Astrocyte (in vitro differentiated cells and primary cell): Measurements from ENCODE around the gene EMX2. TPM values are rescaled to one million over a fixed set of nuclear protein-coding genes. Genes with fewer than 3 reads are reported as not detected.

Source experiments
- DNase-seq: peaks from one replicate; pipeline ENCODE4 v3.0.0-alpha.2; 2010; ENCODE audit warnings: low read depth
- FAIRE-seq: peaks from 2 replicates; lab custom pipeline; 2011; peaks lifted over from hg19 to GRCh38; lab: Jason Lieb, UNC
- H2AFZ ChIP-seq: 2 replicates; pipeline ENCODE4 v1.6.0; 2012; ENCODE audit warnings: low read depth, low read length, inconsistent platforms
- H3K27ac ChIP-seq: 2 replicates; pipeline ENCODE4 v1.5.1; 2011; ENCODE audit warnings: low read depth, low read length, inconsistent platforms
- H3K27me3 ChIP-seq: 2 replicates; pipeline ENCODE4 v1.6.0; 2011; ENCODE audit warnings: low read length, inconsistent platforms; ENCODE audit not compliant: insufficient read depth
- H3K36me3 ChIP-seq: 2 replicates; pipeline ENCODE4 v1.5.1; 2011; ENCODE audit warnings: low read length, inconsistent platforms; ENCODE audit not compliant: insufficient read depth
- H3K4me1 ChIP-seq: 2 replicates; pipeline ENCODE4 v1.5.1; 2011; ENCODE audit warnings: low read length, inconsistent platforms; ENCODE audit not compliant: insufficient read depth
- H3K4me2 ChIP-seq: 2 replicates; pipeline ENCODE4 v1.6.0; 2012; ENCODE audit warnings: low read length, inconsistent platforms
- H3K4me3 ChIP-seq: 2 replicates; pipeline ENCODE4 v1.5.1; 2011; ENCODE audit warnings: low read depth, mild to moderate bottlenecking, low read length, inconsistent platforms; ENCODE audit not compliant: insufficient read depth
- H3K79me2 ChIP-seq: 2 replicates; pipeline ENCODE4 v1.6.0; 2012; ENCODE audit warnings: mild to moderate bottlenecking, low read length, inconsistent platforms; ENCODE audit not compliant: insufficient read depth
- H3K9ac ChIP-seq: 2 replicates; pipeline ENCODE4 v1.6.0; 2012; ENCODE audit warnings: mild to moderate bottlenecking, low read length, inconsistent platforms
- H3K9me3 ChIP-seq: 2 replicates; pipeline ENCODE4 v1.5.1; 2012; ENCODE audit warnings: low read depth, mild to moderate bottlenecking, low read length, inconsistent platforms; ENCODE audit not compliant: insufficient read depth
- H4K20me1 ChIP-seq: 2 replicates; pipeline ENCODE4 v1.6.0; 2012; ENCODE audit warnings: low read length, inconsistent platforms; ENCODE audit not compliant: insufficient read depth
- H3K27ac Mint-ChIP-seq: one replicate; pipeline ENCODE4 v1.8.0; 2021; ENCODE audit warnings: mild to moderate bottlenecking, mixed read lengths; ENCODE audit not compliant: unreplicated experiment
- H3K27me3 Mint-ChIP-seq: one replicate; pipeline ENCODE4 v1.8.0; 2021; ENCODE audit warnings: low read depth, mixed read lengths; ENCODE audit not compliant: unreplicated experiment
- H3K36me3 Mint-ChIP-seq: one replicate; pipeline ENCODE4 v1.8.0; 2021; ENCODE audit warnings: low read depth, mixed read lengths; ENCODE audit not compliant: unreplicated experiment
- H3K4me1 Mint-ChIP-seq: one replicate; pipeline ENCODE4 v1.8.0; 2021; ENCODE audit warnings: low read depth, mixed read lengths; ENCODE audit not compliant: unreplicated experiment
- H3K4me3 Mint-ChIP-seq: one replicate; pipeline ENCODE4 v1.8.0; 2021; ENCODE audit warnings: mild to moderate bottlenecking, moderate library complexity, mixed read lengths; ENCODE audit not compliant: unreplicated experiment
- H3K9me3 Mint-ChIP-seq: one replicate; pipeline ENCODE4 v1.8.0; 2021; ENCODE audit warnings: mild to moderate bottlenecking, mixed read lengths; ENCODE audit not compliant: unreplicated experiment
- CTCF ChIP-seq: IDR thresholded peaks from 2 replicates; pipeline ENCODE4 v1.5.1; 2011; ENCODE audit warnings: low read depth, mild to moderate bottlenecking, inconsistent platforms, low read length, moderate library complexity; ENCODE audit not compliant: insufficient read depth
- EZH2 ChIP-seq: IDR thresholded peaks from 2 replicates; pipeline ENCODE4 v1.6.1; 2012; ENCODE audit warnings: mild to moderate bottlenecking, low read length, inconsistent platforms; ENCODE audit not compliant: insufficient read depth
- total RNA-seq: library from RNA; stranded (reverse); gene quantifications from 2 replicates; pipeline ENCODE4 v1.2.1, GENCODE V29; 2021

Gene EMX2
- total RNA-seq, 1 donor from 2014 or later, result not detected

DNA sequence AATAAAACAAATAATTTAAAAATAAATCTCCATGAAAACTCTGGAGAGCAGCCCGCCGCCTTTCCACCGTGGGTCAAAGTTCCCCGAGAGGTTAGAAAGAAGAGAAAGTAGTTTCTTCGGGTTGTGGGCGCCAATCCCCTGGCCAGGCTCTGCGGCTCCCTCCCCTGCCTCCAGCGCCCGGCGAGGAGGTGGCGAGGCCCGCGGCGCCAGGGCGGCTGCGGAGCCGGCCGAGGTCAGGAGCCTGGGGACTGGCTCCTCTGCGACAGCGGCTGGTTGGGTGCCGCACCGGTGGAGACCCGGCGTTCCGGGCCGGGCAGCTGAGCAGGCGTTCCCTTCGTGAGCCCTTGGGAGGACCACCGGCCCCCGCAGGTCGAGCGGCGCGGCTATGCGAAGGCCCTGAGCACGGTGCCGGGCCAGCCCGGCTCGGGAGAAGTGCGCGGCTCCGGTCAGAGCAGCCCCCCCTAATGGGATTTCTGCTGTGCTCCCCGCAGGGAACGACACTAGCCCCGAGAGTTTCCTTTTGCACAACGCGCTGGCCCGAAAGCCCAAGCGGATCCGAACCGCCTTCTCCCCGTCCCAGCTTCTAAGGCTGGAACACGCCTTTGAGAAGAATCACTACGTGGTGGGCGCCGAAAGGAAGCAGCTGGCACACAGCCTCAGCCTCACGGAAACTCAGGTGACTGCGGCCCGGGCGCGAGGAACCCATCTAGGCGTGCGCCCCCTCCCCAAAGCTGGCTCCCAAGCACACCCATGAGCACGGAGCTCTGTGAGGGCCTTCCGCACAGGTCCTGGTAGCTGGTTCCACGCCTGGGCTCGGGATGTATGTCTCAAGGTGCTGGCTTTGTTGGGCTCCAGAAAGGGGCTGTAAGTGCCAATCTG, 2.8 kb downstream of the EMX2 start:
- peaks cover 78% of the 10 kb centered on the region for H3K27me3 Mint-ChIP-seq
- Histone ChIP-seq H3K27ac (no peak overlapping the region), H3K9me3 (no peaks in the 10 kb centered on the region), H3K36me3 (no peaks in the 10 kb centered on the region), H2AFZ (no peak overlapping the region), H3K79me2 (peaks cover 46% of the 10 kb centered on the region), H4K20me1 (peaks cover 11% of the 10 kb centered on the region), H3K9ac (peak overlapping the region; percentile 70), H3K4me3 (peak overlapping the region; percentile 50), H3K4me1 (peaks cover 3% of the 10 kb centered on the region), H3K27me3 (peaks cover 86% of the 10 kb centered on the region), H3K4me2 (peak overlapping the region; percentile 84)
- peaks cover 13% of the 10 kb centered on the region for H3K9me3 Mint-ChIP-seq
- no peak for DNase-seq
- peak overlapping the region; percentile 91 for H3K27ac Mint-ChIP-seq
- no peak overlapping the region for H3K4me3 Mint-ChIP-seq
- TF ChIP-seq EZH2 (peak; percentile 99), CTCF (no peak)
- FAIRE-seq, result no peak
- peaks cover 3% of the 10 kb centered on the region for H3K4me1 Mint-ChIP-seq
- H3K36me3 Mint-ChIP-seq, result no peaks in the 10 kb centered on the region

DNA sequence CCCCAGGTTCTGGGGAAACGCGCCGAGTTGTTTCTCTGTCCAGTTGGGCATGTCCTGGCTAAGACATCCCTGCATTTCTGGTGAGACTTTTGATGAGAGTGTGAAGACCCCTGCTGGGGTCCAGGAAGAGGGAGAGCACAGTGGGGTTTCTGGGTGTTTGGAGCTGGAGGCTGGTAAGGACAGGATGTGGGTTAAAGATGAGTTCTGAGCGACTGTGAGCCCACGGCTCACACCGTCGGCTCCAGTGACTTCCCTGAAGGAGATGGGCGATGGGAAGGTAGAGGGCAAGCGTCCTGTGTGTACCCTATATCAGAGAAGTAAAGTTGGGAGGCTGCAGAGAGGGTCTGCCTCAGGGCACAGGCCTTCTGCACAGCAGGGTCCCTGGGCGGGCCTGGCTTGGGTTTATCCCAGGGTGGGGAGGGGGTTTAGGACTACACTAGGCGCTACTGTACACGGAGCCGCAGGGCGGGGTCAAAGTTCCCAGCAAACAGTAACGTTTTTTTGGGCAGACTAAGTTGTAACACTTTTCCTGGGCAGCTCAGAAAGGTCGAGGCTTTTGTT, 3.6 kb downstream of the EMX2 start:
- DNase-seq (no peak), FAIRE-seq (no peak)
- no peak overlapping the region for H3K27ac Mint-ChIP-seq
- no peaks in the 10 kb centered on the region for H3K9me3 ChIP-seq
- no peaks in the 10 kb centered on the region for H3K36me3 ChIP-seq
- peaks cover 86% of the 10 kb centered on the region for H3K27me3 ChIP-seq
- peaks cover 11% of the 10 kb centered on the region for H4K20me1 ChIP-seq
- H2AFZ ChIP-seq, result no peak overlapping the region
- peaks cover 78% of the 10 kb centered on the region for H3K27me3 Mint-ChIP-seq
- H3K9ac ChIP-seq, result peak overlapping the region; percentile 70
- peaks cover 3% of the 10 kb centered on the region for H3K4me1 Mint-ChIP-seq
- peaks cover 48% of the 10 kb centered on the region for H3K79me2 ChIP-seq
- peak overlapping the region; percentile 84 for H3K4me2 ChIP-seq
- no peaks in the 10 kb centered on the region for H3K36me3 Mint-ChIP-seq
- H3K4me3 Mint-ChIP-seq, result no peak overlapping the region
- peak overlapping the region; percentile 50 for H3K4me3 ChIP-seq
- no peak overlapping the region for H3K27ac ChIP-seq
- peaks cover 12% of the 10 kb centered on the region for H3K9me3 Mint-ChIP-seq
- H3K4me1 ChIP-seq, result peaks cover 3% of the 10 kb centered on the region
- TF ChIP-seq EZH2, result no peak
- TF ChIP-seq CTCF, result no peak
